SHP77 (cell line): ENCODE data around the gene FBXO21.
"Not testable (repeated sequence)": the region's sequence is repeated elsewhere in the genome, so short reads cannot be mapped to it uniquely, and the experiment has no call there.

Experiments used
- DNase-seq, 2 experiments: peaks; one replicate each; lab custom pipeline; 2025; lab: John Stamatoyannopoulos, UW

FBXO21 gene

GRCh38 chr12:117202033-117202432 is 11.8 kb upstream of the FBXO21 start:
- no peak for DNase-seq

DNA sequence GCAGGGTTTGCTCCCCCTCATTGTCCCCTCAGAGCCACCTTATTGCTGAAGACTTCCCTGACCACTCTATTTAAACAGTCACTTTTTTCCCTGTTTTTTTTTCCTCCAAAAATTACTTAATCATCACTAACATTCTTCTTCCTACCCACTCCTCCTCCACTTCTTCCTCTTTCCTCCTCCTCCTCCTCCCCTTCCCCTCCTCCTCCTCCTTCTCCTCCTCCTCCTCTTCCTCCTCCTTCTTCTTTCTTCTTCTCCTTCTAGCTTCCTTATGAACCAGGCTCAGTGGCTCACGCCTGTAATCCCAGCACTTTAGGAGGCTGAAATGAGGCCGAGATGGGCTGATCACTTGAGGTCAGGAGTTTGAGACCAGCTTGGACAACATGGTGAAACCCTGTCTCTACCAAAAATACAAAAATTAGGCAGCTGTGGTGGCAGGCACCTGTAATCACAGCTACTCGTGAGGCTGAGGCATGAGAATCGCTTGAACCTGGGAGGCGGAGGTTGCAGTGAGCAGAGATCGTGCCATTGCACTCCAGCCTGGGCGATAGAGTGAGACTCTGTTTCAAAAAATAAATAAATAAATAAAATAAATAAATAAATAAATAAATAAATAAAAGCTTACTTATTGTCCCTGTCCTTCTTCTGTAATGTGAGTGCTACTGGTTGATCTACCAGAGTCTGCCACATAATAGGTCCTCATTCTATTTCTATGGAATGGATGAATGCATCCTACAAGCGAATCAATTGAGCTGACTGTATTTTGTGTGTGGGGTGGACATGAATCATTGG is 9.9 kb upstream of the FBXO21 start:
- not testable (repeated sequence) for DNase-seq

GRCh38 chr12:117196334-117196733 is 6.1 kb upstream of the FBXO21 start:
- DNase-seq = not testable (repeated sequence)

GRCh38 chr12:117195027-117195426 is 4.8 kb upstream of the FBXO21 start:
- DNase-seq = not testable (repeated sequence)

GRCh38 chr12:117193903-117194302 is 3.6 kb upstream of the FBXO21 start:
- DNase-seq = no peak

- DNase-seq = not testable (repeated sequence)
These were observed 2.3 kb upstream of the FBXO21 start for GRCh38 chr12:117192581-117192980.

DNA sequence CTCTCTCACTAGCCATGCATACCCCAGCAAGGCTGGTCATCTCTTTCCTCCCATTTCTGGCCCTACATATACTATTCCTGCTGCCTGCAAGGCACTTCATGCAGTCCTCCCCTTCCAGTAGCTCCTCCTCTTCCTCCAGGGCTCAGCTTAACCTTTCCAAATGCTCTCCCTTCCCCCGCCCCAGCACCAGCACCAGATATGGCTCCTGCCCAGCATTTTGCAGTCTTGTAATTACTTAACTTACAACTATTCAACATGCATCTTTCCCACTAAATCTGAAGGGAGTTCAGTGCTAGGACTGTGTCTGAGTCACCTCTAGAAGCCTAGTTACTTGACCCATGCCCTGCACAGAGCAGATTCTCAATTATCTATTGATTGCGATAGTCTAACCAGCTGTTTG is 1.8 kb upstream of the FBXO21 start:
- no peak for DNase-seq

DNA sequence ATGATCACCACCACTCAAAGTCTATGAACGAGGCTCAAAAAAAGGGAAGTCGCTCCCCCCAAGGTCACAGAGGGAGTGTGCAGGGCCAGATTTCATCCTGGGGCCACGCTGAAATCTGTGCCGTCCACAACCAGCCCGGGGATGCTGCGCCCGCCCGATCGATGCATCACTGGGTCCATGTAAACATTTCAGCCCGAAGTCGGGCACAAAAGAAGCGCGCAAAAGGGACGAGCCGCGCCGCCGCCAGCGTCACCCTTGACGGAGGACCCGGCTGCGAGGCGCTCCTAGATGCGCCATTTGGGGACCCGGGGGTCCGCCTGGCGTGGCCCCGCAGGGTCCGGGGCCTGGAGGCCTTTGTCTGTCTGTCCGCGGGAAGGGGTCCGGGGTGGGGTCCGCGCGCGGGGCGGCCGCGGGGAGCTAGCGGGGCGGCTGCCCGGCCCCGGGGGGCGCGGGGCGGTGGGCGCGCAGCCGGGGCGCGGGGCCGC is 503 bp downstream of the FBXO21 start:
- peak; percentile 12 to 45 for DNase-seq

DNA sequence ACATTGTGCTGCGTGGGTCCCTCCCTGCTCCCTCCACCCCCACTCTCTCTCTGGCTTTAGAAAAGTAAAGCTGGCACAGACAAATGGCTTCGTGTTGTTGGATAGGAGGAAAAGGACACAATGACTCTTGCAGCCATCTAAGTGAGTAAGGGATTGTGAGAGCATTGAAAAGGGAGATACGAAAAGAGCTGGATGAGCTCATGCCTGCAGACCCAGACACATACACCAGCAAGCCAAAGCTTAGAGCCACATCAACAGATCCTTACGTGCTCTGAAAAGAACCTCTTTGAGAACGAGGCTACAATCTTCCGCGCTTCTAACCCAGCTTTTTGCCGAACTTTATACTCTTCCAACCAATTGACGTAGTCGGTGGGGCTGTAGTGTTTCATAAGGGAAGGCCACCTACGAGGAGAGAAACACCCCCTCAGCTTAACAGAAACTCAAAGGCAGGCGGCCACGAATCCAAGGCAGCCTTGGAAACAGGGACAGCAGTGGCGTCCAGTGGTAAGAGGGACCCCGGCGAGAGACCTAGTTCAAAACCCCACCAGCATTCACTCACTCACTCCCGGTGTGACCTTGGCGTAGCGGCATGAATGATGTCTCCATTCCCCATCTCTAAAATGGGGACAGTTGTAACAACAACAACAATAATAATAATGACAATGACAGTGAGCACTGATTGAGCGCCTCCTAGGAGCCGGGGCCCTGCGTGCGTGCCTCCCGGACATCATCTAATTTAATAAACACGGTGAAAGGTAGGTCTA is 1.1 kb downstream of the FBXO21 start:
- DNase-seq = no peak

GRCh38 chr12:117188121-117188665 is 2.1 kb downstream of the FBXO21 start:
- DNase-seq = no peak

DNA sequence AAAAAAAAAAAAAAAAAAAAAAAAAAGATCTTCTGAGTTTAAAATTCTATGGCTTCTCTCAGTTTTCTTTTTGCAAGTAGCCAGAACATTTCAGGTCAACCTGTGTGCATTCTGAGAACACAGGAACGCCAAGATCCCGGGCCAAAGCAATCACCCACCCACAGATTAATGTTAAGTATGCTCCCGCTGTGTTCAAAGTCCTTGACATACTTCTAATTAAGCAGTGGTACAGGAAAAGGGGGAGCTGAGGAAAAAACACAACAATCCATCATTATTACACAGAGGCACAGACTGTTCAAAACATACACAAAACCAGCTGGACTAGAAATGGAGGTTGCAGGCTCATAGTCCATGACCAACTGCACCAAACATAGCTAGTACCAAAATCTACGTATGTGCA is 2.8 kb downstream of the FBXO21 start:
- DNase-seq = no peak

- DNase-seq = no peak
These were observed 7.4 kb downstream of the FBXO21 start for GRCh38 chr12:117182866-117183265.

- not testable (repeated sequence) for DNase-seq
These were observed 8.8 kb downstream of the FBXO21 start for GRCh38 chr12:117181468-117181843.

GRCh38 chr12:117180758-117181467 is 9.4 kb downstream of the FBXO21 start:
- DNase-seq = no peak

DNA sequence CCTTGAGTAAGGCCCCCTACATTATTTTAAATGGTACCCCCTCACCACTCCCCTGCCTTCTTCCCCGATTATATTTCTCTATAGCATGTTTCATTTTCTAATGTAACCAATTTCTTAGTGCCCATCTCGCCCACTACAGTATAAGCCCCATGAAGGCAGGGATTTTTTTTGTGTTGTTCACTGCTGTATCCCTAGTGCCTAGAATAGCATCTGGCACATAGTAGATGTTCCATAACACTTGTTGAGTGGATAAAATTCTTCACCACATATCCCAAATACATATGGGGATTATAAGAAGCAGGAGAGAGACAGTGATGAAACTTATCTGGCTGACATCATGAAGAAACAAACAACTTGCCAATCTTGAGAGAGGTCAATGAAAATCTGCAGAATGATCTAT is 11.5 kb downstream of the FBXO21 start:
- no peak for DNase-seq

GRCh38 chr12:117178301-117178700 is 12.0 kb downstream of the FBXO21 start:
- DNase-seq = no peak

DNA sequence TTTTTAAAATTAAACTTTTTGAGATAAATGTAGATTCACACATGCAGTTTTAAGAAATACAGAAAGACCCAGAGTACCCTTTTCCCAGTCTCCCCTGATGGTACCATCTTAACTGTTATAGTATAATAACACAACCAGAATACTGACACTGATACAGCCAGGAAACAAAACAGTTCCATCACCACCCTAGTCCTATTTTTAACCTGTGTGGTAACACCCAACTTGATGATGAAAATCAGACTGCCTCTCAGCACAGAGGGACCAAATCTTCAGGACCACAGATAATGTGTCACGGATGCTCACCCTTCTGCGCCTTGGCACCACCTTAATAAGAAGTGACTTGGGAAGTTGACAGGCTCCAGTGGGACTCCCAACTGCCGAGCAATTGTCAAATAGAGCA is 18.1 kb downstream of the FBXO21 start:
- DNase-seq = no peak

DNA sequence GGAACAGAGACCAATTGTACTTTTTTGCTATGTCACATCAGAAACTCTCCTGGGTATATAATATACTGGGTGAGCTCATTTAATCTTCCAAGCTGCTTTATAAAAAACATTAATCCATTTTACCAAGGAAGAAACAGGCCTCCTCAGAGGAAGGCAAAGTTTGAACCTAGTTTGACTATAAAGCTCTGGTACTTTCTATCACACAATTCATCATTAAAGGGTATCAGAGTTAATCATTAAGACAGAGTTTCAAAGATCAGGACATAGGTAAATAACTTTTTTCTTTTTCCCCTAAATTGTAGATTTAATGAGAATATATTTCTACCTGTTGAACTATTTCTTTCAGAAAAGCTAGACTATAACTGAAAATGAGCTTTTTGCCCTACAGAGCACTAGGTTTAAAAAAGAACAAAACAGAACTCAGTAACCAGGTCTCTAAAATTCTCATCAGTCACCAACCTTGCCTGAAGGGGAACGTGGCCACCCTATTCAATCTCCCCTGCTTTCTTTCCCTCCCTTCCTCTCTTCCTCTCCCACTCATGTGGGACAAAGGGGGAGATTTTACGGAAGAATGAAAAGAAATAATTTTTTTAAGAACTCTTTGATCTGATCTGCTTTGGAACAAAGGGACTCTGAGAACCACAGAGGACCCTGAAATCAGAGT is 18.6 kb downstream of the FBXO21 start:
- no peak for DNase-seq

GRCh38 chr12:117169548-117169947 is 20.7 kb downstream of the FBXO21 start:
- DNase-seq = no peak

GRCh38 chr12:117168976-117169375 is 21.3 kb downstream of the FBXO21 start:
- no peak for DNase-seq

- DNase-seq = no peak
These were observed 22.5 kb downstream of the FBXO21 start for GRCh38 chr12:117167769-117168168.

- DNase-seq = no peak
These were observed 24.2 kb downstream of the FBXO21 start for GRCh38 chr12:117166107-117166506.
